ENCODE results near the gene SHC3.

The SHC3 gene

GRCh38 chr9:89052470-89053097 is 126.0 kb downstream of the SHC3 start:
- DNase-seq (ENCODE audit: low read depth in 2 of 2) = no peak

- no peak for DNase-seq (ENCODE audit: low read depth in 2 of 2)
Observed at GRCh38 chr9:89051421-89052025, 127.1 kb downstream of the SHC3 start.

DNA sequence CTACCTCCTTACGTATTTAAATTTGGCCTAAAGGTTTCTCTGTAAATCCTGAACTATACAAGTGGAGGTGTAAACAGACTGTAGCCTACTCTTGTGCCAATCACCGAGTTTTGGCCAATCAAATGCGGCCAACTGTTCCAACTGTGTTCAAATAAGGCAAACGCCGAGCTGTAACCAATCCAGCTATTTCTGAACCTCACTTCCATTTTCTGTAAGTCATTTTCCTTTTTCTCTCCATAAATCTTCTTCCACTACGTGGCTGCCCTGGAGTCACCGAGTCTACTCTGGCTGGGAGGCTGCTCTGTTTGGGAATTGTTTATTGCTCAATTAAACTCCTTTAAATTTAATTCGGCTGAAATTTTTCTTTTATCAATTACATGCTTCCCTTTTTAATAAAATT is 129.0 kb downstream of the SHC3 start:
- no peak for DNase-seq (ENCODE audit: low read depth in 2 of 2)

GRCh38 chr9:89048616-89049015 is 130.0 kb downstream of the SHC3 start:
- no peak for DNase-seq (ENCODE audit: low read depth in 2 of 2)

- DNase-seq (ENCODE audit: low read depth in 2 of 2) = no peak
Observed at GRCh38 chr9:89047667-89048066, 131.0 kb downstream of the SHC3 start.

DNA sequence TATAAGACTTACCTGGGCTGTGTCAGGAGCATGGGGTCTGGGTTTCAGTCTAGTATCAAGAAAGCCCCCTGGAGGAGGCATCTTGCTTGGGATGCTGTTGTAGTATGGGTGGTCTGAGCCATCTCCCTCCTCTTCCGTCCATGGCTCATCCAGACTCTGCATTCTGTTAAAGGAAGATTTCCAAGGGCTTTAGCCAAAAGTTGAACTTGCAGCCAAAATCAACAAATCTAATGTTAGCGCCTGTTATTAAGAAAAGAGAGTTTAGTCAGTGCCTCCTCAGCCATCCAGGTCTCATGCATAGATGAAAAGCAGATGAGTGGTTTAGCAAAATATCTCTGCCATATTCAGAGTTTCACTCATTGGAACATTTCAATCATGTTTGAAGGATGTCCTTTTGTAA is 131.8 kb downstream of the SHC3 start:
- DNase-seq (ENCODE audit: low read depth in 2 of 2) = no peak

GRCh38 chr9:89044881-89045280 is 133.7 kb downstream of the SHC3 start:
- DNase-seq (ENCODE audit: low read depth in 2 of 2) = no peak

- no peak for DNase-seq (ENCODE audit: low read depth in 2 of 2)
Observed at GRCh38 chr9:89044104-89044503, 134.5 kb downstream of the SHC3 start.

- DNase-seq (ENCODE audit: low read depth in 2 of 2) = no peak
Observed at GRCh38 chr9:89042984-89043383, 135.6 kb downstream of the SHC3 start.

DNA sequence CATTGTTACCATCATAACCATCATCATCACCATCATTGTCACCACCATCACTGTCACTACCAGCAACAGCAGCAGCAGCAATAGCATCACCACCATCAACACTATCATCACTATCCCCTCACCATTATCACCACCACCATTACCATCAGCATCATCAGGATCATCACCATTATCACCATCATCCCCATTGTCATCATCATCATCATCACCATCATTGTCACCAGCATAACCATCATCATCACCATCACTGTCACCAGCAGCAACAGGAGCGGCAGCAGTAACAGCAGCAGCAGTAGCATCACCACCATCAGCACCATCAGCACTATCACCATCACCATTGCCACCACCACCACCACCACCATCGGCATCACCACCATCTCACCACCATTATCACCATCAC is 139.0 kb downstream of the SHC3 start:
- no peak for DNase-seq (ENCODE audit: low read depth in 2 of 2)

DNA sequence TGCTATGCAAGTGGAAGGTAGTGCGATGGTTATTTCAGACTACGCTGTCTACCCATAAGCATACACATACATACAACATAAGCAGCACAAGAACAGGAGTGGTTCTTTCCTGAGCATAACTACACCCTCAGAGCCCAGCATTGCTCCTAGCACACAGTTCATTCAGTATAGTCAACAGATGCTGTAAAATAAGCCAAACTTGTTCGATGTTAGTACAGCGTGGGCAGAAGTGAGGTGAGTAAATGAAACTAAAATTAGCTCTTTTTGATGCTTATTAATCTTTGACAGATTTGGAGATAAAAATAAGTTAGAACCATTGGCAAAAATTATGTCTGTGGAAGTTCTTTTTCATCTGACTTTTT is 139.5 kb downstream of the SHC3 start:
- DNase-seq (ENCODE audit: low read depth in 2 of 2) = no peak

GRCh38 chr9:89038382-89039103 is 140.1 kb downstream of the SHC3 start:
- DNase-seq (ENCODE audit: low read depth in 2 of 2) = no peak

DNA sequence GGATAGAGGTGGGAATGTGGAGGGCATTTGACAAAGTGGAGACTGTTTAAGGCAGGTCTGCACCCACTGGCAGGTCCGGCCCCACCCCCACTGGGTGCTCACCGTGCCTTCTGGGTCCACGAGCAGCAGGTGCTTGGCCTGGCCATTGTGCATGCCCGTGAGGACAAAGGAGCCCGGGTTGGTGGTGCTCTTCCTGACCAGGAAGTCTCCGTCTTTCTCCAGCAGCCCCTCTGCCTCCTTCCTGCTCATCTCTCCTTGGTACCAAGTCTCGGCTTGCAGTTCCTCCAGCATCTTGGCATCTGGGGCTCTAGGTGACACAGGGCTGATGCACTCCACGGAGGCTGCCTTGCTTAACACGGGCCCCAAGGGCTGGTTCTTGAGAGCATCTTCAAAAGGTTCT is 140.7 kb downstream of the SHC3 start:
- DNase-seq (ENCODE audit: low read depth in 2 of 2) = no peak

GRCh38 chr9:89037346-89037745 is 141.3 kb downstream of the SHC3 start:
- no peak for DNase-seq (ENCODE audit: low read depth in 2 of 2)

DNA sequence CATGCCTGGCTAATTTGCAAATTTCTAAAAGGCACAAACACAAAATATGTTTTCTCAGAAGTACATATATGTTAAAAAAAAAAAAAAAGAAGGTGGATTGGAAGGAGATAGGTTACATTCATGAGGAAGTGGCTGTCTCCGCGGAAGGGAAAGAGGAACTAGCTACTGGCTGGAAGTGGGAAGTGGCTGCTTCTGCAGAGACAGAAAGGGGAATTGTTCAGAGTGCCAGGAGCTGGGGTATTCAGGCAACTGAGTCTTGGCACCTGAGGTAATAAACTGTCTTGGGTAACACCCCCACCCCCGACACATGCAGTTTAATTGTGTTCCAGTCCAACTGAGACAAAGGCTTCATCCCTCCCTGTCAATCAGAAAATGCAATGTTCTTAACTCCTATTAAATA is 141.7 kb downstream of the SHC3 start:
- DNase-seq (ENCODE audit: low read depth in 2 of 2) = no peak

GRCh38 chr9:89036383-89036782 is 142.2 kb downstream of the SHC3 start:
- no peak for DNase-seq (ENCODE audit: low read depth in 2 of 2)

DNA sequence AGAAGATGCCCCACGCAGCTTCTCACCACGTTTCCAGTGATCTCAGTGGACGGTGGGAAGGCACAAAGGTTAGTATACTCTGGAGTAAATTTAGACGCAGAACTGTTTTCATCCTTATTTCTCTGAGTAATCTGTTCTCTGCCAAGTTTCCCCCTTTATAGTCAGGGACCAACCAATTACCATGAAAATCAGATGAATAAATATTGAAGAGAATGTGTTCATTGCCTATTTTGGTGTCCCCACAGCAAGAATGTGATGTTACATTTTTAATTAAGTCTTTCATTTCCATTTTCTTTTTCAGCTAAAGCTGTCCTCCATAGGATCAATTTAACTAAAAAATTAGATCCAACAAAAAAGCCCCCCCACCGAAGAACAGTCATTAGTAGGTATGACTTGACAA is 146.0 kb downstream of the SHC3 start:
- DNase-seq (ENCODE audit: low read depth in 2 of 2) = no peak

GRCh38 chr9:89032173-89032572 is 146.4 kb downstream of the SHC3 start:
- DNase-seq (ENCODE audit: low read depth in 2 of 2) = no peak

DNA sequence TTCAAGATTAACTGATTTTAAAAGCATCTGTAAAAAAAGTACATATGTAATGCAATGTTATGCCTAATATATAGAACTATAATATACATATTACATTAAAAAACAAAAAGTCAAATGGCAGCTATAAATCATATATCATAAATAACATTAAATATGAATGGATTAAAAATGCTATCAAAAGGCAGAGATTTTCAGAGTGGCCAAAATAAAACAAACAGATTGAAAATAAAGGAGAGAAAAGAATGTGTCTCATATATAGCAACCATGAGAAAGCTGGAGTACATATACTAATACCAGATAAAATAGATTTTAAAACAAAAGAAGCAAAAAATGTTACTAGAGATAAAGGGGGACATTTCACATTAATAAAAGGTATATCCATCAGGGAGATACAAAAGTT is 148.8 kb downstream of the SHC3 start:
- DNase-seq (ENCODE audit: low read depth in 2 of 2) = no peak

DNA sequence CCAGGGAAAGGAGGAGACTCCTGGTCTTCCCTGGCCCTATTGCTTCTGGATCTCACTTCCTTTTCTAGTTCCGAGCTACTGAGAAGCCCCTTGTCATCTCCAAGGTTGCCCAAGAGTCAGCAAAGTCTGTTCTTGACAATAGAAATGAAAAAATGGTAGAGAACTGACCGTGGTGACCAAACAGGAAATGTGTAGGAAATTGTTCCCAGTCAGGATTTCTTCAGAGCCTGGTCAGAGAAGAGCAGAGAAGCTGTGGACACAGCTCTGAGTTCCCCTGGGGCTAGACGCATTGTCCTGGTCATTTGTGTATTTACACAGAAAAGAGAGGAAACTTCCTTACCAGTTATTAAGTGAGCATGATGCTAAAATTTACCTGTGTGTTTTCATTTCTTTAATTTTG is 151.7 kb downstream of the SHC3 start:
- DNase-seq (ENCODE audit: low read depth in 2 of 2) = no peak

DNA sequence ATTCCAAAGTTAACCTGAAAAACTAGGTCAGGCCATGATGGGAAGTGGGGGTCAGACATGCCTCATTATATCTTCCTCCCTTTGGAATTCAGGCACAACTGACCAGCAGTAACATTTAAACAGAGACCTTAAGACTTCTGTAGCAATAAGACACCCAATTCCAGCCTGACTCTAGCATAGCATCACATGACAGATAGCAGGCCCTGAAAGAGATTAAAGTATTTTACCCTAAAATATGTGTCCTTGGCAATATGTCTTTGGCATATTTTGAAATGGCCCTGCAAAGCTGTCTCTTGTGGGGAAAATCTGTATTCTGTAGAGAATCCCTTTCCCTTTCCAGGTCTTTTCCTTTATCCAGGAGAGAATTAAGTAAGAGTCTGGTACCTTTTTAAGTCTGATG is 153.1 kb downstream of the SHC3 start:
- DNase-seq (ENCODE audit: low read depth in 2 of 2) = no peak

- DNase-seq (ENCODE audit: low read depth in 2 of 2) = no peak
Observed at GRCh38 chr9:89024727-89025126, 153.9 kb downstream of the SHC3 start.

- no peak for DNase-seq (ENCODE audit: low read depth in 2 of 2)
Observed at GRCh38 chr9:89023740-89024139, 154.9 kb downstream of the SHC3 start.

All from stimulated activated CD4-positive, alpha-beta T cell treated with anti-CD3 and anti-CD28 coated beads, Interleukin-4, amount 100 ng/mL, for 48 hours (primary cell).